Measurements from ENCODE around the gene OR4K1. TPM values are rescaled to one million over a fixed set of nuclear protein-coding genes. Genes with fewer than 3 reads are reported as not detected.
"Not testable (repeated sequence)": the region's sequence is repeated elsewhere in the genome, so short reads cannot be mapped to it uniquely, and the experiment has no call there.

Gene OR4K1
- total RNA-seq, 1 experiment from 2014 or later: not detected

DNA sequence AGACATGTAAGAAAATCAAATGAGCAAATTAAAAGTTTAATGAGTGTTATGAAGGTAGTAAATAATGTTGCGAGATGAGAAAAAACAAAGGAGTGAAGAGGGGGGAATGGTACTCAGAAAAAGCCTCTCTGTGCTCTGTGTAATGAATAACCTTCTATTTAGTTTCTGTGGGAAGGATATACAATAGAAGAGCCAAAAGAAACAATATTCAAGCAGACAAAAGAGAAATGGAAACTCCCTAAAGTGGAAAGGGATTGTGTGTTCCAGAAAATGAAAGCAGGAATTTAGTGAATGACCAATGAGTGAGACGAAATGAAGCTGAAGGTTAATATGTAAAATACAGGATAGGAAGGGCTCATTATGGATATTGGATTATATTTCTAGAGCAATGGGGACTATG, 18.5 kb downstream of the OR4K1 start:
- Histone ChIP-seq H3K9me3 (no peaks in the 10 kb centered on the region), H3K36me3 (ENCODE audit: control insufficient read depth, insufficient read depth, low read length) (no peaks in the 10 kb centered on the region), H3K4me3 (ENCODE audit: low read depth, low read length) (no peak overlapping the region), H3K27me3 (replicated peaks; ENCODE audit: control insufficient read depth, insufficient read depth, low read length) (no peaks in the 10 kb centered on the region), H3K4me1 (no peaks in the 10 kb centered on the region)
- CTCF ChIA-PET: no interaction called here
- Mint-ChIP-seq H3K27ac (ENCODE audit: unreplicated experiment) (no peak overlapping the region), H3K36me3 (ENCODE audit: insufficient read depth, unreplicated experiment) (no peaks in the 10 kb centered on the region), H3K4me1 (ENCODE audit: low read depth, unreplicated experiment) (no peaks in the 10 kb centered on the region), H3K27me3 (ENCODE audit: insufficient read depth, unreplicated experiment) (no peaks in the 10 kb centered on the region), H3K9me3 (ENCODE audit: unreplicated experiment) (no peaks in the 10 kb centered on the region), H3K4me3 (ENCODE audit: unreplicated experiment) (no peak overlapping the region)
- TF ChIP-seq, protein P1, sequence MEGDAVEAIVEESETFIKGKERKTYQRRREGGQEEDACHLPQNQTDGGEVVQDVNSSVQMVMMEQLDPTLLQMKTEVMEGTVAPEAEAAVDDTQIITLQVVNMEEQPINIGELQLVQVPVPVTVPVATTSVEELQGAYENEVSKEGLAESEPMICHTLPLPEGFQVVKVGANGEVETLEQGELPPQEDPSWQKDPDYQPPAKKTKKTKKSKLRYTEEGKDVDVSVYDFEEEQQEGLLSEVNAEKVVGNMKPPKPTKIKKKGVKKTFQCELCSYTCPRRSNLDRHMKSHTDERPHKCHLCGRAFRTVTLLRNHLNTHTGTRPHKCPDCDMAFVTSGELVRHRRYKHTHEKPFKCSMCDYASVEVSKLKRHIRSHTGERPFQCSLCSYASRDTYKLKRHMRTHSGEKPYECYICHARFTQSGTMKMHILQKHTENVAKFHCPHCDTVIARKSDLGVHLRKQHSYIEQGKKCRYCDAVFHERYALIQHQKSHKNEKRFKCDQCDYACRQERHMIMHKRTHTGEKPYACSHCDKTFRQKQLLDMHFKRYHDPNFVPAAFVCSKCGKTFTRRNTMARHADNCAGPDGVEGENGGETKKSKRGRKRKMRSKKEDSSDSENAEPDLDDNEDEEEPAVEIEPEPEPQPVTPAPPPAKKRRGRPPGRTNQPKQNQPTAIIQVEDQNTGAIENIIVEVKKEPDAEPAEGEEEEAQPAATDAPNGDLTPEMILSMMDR (IDR thresholded peaks at IDR 0.05; ENCODE audit: insufficient read depth in 1 of 2, low read depth in 1 of 2, low read length in 1 of 2, severe bottlenecking in 1 of 2, unreplicated experiment in 1 of 2): no peak
- DNase-seq: no peak
- POLR2A ChIA-PET: no interaction called here
- intact Hi-C loops (cut with micrococcal nuclease; ENCODE audit: unreplicated experiment): no loop called here
- BruUV-seq (replicated peaks): no TSS peak

GRCh38 chr14:19969735-19970134, 39.0 kb downstream of the OR4K1 start:
- H3K36me3 ChIP-seq (ENCODE audit: control insufficient read depth, insufficient read depth, low read length); H3K9me3 ChIP-seq; H3K27ac Mint-ChIP-seq (ENCODE audit: unreplicated experiment); BruUV-seq (replicated peaks); H3K4me1 Mint-ChIP-seq (ENCODE audit: low read depth, unreplicated experiment); POLR2A ChIA-PET; H3K4me3 ChIP-seq (ENCODE audit: low read depth, low read length); DNase-seq; H3K4me3 Mint-ChIP-seq (ENCODE audit: unreplicated experiment); H3K27me3 Mint-ChIP-seq (ENCODE audit: insufficient read depth, unreplicated experiment); H3K27me3 ChIP-seq (replicated peaks; ENCODE audit: control insufficient read depth, insufficient read depth, low read length); intact Hi-C loops (cut with micrococcal nuclease; ENCODE audit: unreplicated experiment); CTCF ChIA-PET; H3K9me3 Mint-ChIP-seq (ENCODE audit: unreplicated experiment); H3K4me1 ChIP-seq; H3K36me3 Mint-ChIP-seq (ENCODE audit: insufficient read depth, unreplicated experiment): not testable (repeated sequence)

DNA sequence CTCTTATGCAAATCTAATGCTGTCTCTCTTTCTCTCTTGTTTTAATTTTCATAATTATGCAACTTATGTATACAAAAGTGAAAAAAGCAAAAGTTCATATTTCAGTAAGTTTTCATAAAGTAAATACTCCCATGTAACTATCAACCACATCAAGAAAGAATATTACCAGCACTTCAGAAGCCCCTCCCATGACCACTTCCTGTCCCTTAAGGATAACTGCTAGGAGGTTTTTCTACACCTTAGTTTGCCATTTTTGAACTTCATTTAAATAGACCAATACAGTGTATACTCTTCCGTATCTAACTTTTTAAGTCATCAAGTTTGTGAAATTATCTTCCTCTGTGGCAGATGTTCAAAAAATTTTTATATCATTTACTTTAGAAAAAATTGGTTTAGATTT, 44.1 kb downstream of the OR4K1 start:
- DNase-seq: no peak
- Mint-ChIP-seq H3K4me3 (ENCODE audit: unreplicated experiment) (no peak overlapping the region), H3K4me1 (ENCODE audit: low read depth, unreplicated experiment) (no peaks in the 10 kb centered on the region), H3K9me3 (ENCODE audit: unreplicated experiment) (no peaks in the 10 kb centered on the region), H3K27me3 (ENCODE audit: insufficient read depth, unreplicated experiment) (no peaks in the 10 kb centered on the region), H3K27ac (ENCODE audit: unreplicated experiment) (no peak overlapping the region), H3K36me3 (ENCODE audit: insufficient read depth, unreplicated experiment) (no peaks in the 10 kb centered on the region)
- intact Hi-C loops (cut with micrococcal nuclease; ENCODE audit: unreplicated experiment): no loop called here
- TF ChIP-seq, protein P1 (IDR thresholded peaks at IDR 0.05; ENCODE audit: insufficient read depth in 1 of 2, low read depth in 1 of 2, low read length in 1 of 2, severe bottlenecking in 1 of 2, unreplicated experiment in 1 of 2): no peak
- BruUV-seq (replicated peaks): no TSS peak
- Histone ChIP-seq H3K4me3 (ENCODE audit: low read depth, low read length) (no peak overlapping the region), H3K27me3 (replicated peaks; ENCODE audit: control insufficient read depth, insufficient read depth, low read length) (no peaks in the 10 kb centered on the region), H3K4me1 (no peaks in the 10 kb centered on the region), H3K9me3 (no peaks in the 10 kb centered on the region), H3K36me3 (ENCODE audit: control insufficient read depth, insufficient read depth, low read length) (no peaks in the 10 kb centered on the region)
- POLR2A ChIA-PET: no interaction called here
- CTCF ChIA-PET: no interaction called here

- no peaks in the 10 kb centered on the region for H3K36me3 Mint-ChIP-seq (ENCODE audit: insufficient read depth, unreplicated experiment)
- TF ChIP-seq, protein P1 (IDR thresholded peaks at IDR 0.05; ENCODE audit: insufficient read depth in 1 of 2, low read depth in 1 of 2, low read length in 1 of 2, severe bottlenecking in 1 of 2, unreplicated experiment in 1 of 2): no peak
- DNase-seq: no peak
- H3K27ac Mint-ChIP-seq (ENCODE audit: unreplicated experiment): no peak within 1 kb of the TSS
- H3K4me1 Mint-ChIP-seq (ENCODE audit: low read depth, unreplicated experiment): no peaks in the 10 kb centered on the region
- Histone ChIP-seq H3K36me3 (ENCODE audit: control insufficient read depth, insufficient read depth, low read length) (no peaks in the 10 kb centered on the region), H3K9me3 (no peaks in the 10 kb centered on the region), H3K27me3 (replicated peaks; ENCODE audit: control insufficient read depth, insufficient read depth, low read length) (no peaks in the 10 kb centered on the region), H3K4me3 (ENCODE audit: low read depth, low read length) (no peak within 1 kb of the TSS), H3K4me1 (no peaks in the 10 kb centered on the region)
- no peak within 1 kb of the TSS for H3K4me3 Mint-ChIP-seq (ENCODE audit: unreplicated experiment)
- no TSS peak for BruUV-seq (replicated peaks)
- no peaks in the 10 kb centered on the region for H3K9me3 Mint-ChIP-seq (ENCODE audit: unreplicated experiment)
- ChIA-PET POLR2A (no interaction called here), CTCF (no interaction called here)
- H3K27me3 Mint-ChIP-seq (ENCODE audit: insufficient read depth, unreplicated experiment): no peaks in the 10 kb centered on the region
- intact Hi-C loops (cut with micrococcal nuclease; ENCODE audit: unreplicated experiment): no loop called here
Measured at GRCh38 chr14:19975291-19975690, 44.6 kb downstream of the OR4K1 start, which contains the start of gene OR4K15. Gene OR4K15, plus strand, starts transcription at chr14:19975591. Its CDS starts 0 bp downstream, at chr14:19975591.
